ENCODE measurements around the gene CERS6.

GRCh38 chr2:168686452-168687191, 230.6 kb downstream of the CERS6 start:
- no peak for TF ChIP-seq ZNF70 (CRISPR knock-in tag; IDR thresholded peaks at IDR 0.05)
- TF ChIP-seq SNAI2 (CRISPR knock-in tag; IDR thresholded peaks at IDR 0.05) = no peak
- TF ChIP-seq CREB5 (CRISPR knock-in tag; IDR thresholded peaks at IDR 0.05; ENCODE audit: low read depth) = no peak
- no peak for TF ChIP-seq PPARA (CRISPR knock-in tag; IDR thresholded peaks at IDR 0.05; ENCODE audit: borderline replicate concordance)
- no peak for TF ChIP-seq CSDC2 (CRISPR knock-in tag; IDR thresholded peaks at IDR 0.05)
- TF ChIP-seq ZNF8 (CRISPR knock-in tag; IDR thresholded peaks at IDR 0.05) = no peak
